H1 (cell line): Measurements from ENCODE around the gene PGLYRP2.

Experiments
- CHD2 ChIP-seq: IDR thresholded peaks from 2 replicates; pipeline ENCODE4 v1.6.1; 2012; ENCODE audit warnings: low read length, improper control_type of control experiment
- EZH2 ChIP-seq: fragments of 200-600 bp; sonication (generic); IDR thresholded peaks from 2 replicates; pipeline ENCODE4 v1.7.1; 2012; ENCODE audit warnings: low read depth, mild to moderate bottlenecking, moderate library complexity, low read length, inconsistent platforms; ENCODE audit not compliant: severe bottlenecking

DNA sequence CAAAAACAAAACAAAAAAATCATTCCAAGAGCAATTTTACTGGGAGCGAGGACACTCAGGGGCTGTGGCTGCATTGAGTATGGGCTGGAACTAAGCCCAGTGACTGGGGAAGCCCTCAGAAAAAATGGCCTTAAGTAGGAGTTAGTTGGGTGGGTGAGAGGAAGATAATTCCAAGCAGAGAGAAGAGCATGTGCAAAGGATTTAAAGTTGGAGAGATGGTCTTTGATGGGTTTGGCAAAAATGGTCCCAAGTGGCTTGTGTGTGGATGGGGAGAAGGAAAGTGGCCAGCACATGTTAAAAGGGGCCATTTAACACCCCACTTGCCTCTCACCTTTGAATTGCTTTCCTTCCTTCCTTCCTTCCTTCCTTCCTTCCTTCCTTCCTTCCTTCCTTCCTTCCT, 22.3 kb upstream of the PGLYRP2 start:
- TF ChIP-seq CHD2 (no peak), EZH2 (no peak)
